ENCODE measurements around the gene PCDHGA1. TPM values are rescaled to one million over a fixed set of nuclear protein-coding genes. Genes with fewer than 3 reads are reported as not detected.
A peak's percentile ranks its signal among the peaks of the same experiment; 100 is the strongest.
"Not testable (repeated sequence)": the region's sequence is repeated elsewhere in the genome, so short reads cannot be mapped to it uniquely, and the experiment has no call there.

PCDHGA1 gene
- total RNA-seq, 1 donor from 2014 or later = 1.5 TPM

DNA sequence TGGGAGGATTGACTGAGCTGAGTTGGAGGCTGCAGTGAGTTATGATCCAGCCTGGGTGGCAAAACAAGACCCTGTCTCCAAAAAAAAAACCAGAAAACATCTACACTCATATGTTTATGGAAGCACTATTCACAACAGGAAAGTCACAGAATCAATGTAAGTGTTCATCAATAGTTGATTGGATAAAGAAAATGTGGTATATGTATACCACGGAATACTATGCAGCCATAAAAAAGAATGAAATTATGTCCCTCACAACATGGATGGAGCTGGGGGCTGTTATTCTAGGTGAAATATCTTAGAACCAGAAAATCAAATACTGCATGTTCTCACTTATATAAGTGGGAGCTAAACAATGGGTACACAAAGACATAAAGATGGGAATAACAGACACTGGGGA lies 23.7 kb upstream of the PCDHGA1 start:
- Histone ChIP-seq H3K27me3 (no peaks in the 10 kb centered on the region), H3K4me3 (no peak overlapping the region), H3K27ac (no peak overlapping the region), H3F3A (ENCODE audit: low read depth) (no peaks in the 10 kb centered on the region), H2AFZ (replicated peaks) (no peak overlapping the region), H3K36me3 (no peaks in the 10 kb centered on the region), H3K9ac (no peak overlapping the region), H3K79me2 (ENCODE audit: low read depth) (no peaks in the 10 kb centered on the region), H4K20me1 (ENCODE audit: low read depth) (no peaks in the 10 kb centered on the region), H3K4me1 (no peaks in the 10 kb centered on the region), H3K4me2 (no peak overlapping the region), H3K9me3 (ENCODE audit: low read depth) (no peaks in the 10 kb centered on the region)
- no peak for DNase-seq (ENCODE audit: low spot score)
- Mint-ChIP-seq H3K4me3 (no peak overlapping the region), H3K9me3 (peaks cover 81% of the 10 kb centered on the region), H3K4me1 (no peaks in the 10 kb centered on the region), H3K36me3 (peaks cover 44% of the 10 kb centered on the region), H3K27me3 (ENCODE audit: insufficient read depth, low read depth) (peaks cover 10% of the 10 kb centered on the region), H3K27ac (no peak overlapping the region)
- TF ChIP-seq EZH2phosphoT487 (IDR thresholded peaks at IDR 0.05) (no peak), EZH2 (IDR thresholded peaks at IDR 0.05) (no peak)
- TF ChIP-seq, protein P1, sequence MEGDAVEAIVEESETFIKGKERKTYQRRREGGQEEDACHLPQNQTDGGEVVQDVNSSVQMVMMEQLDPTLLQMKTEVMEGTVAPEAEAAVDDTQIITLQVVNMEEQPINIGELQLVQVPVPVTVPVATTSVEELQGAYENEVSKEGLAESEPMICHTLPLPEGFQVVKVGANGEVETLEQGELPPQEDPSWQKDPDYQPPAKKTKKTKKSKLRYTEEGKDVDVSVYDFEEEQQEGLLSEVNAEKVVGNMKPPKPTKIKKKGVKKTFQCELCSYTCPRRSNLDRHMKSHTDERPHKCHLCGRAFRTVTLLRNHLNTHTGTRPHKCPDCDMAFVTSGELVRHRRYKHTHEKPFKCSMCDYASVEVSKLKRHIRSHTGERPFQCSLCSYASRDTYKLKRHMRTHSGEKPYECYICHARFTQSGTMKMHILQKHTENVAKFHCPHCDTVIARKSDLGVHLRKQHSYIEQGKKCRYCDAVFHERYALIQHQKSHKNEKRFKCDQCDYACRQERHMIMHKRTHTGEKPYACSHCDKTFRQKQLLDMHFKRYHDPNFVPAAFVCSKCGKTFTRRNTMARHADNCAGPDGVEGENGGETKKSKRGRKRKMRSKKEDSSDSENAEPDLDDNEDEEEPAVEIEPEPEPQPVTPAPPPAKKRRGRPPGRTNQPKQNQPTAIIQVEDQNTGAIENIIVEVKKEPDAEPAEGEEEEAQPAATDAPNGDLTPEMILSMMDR (IDR thresholded peaks at IDR 0.05) = no peak

DNA sequence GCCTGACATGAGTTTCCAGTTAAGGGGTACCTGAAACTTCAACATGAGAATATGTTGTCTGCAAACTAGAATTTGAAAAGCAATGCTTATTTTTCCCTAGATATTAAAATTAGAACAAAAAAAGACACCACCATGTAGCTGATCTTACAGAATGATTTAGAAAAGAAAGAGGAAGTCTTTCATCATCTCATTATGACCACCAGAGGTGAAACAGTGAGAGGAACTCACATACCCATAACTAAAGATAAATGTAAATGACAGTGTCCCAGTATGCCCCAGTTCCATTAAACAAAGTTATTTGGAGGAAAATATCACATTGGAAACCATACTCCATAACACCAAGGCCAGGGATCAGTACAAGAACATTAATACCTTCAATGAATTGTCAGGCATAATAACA lies 16.6 kb upstream of the PCDHGA1 start:
- H3K36me3 Mint-ChIP-seq = peaks cover 74% of the 10 kb centered on the region
- no peaks in the 10 kb centered on the region for H3K4me1 Mint-ChIP-seq
- Histone ChIP-seq H3K4me3 (no peak overlapping the region), H3K4me1 (no peaks in the 10 kb centered on the region), H3K9me3 (ENCODE audit: low read depth) (peaks cover 14% of the 10 kb centered on the region), H3F3A (ENCODE audit: low read depth) (no peaks in the 10 kb centered on the region), H3K79me2 (ENCODE audit: low read depth) (peaks cover 48% of the 10 kb centered on the region), H3K36me3 (peaks cover 21% of the 10 kb centered on the region), H2AFZ (replicated peaks) (no peak overlapping the region), H3K9ac (no peak overlapping the region), H4K20me1 (ENCODE audit: low read depth) (no peaks in the 10 kb centered on the region), H3K27me3 (no peaks in the 10 kb centered on the region), H3K27ac (no peak overlapping the region), H3K4me2 (no peak overlapping the region)
- peaks cover 90% of the 10 kb centered on the region for H3K9me3 Mint-ChIP-seq
- no peak for TF ChIP-seq EZH2phosphoT487 (IDR thresholded peaks at IDR 0.05)
- TF ChIP-seq, protein P1 (IDR thresholded peaks at IDR 0.05) = no peak
- TF ChIP-seq EZH2 (IDR thresholded peaks at IDR 0.05) = no peak
- no peak overlapping the region for H3K27ac Mint-ChIP-seq
- DNase-seq (ENCODE audit: low spot score) = no peak
- H3K4me3 Mint-ChIP-seq = no peak overlapping the region
- H3K27me3 Mint-ChIP-seq (ENCODE audit: insufficient read depth, low read depth) = peaks cover 4% of the 10 kb centered on the region

DNA sequence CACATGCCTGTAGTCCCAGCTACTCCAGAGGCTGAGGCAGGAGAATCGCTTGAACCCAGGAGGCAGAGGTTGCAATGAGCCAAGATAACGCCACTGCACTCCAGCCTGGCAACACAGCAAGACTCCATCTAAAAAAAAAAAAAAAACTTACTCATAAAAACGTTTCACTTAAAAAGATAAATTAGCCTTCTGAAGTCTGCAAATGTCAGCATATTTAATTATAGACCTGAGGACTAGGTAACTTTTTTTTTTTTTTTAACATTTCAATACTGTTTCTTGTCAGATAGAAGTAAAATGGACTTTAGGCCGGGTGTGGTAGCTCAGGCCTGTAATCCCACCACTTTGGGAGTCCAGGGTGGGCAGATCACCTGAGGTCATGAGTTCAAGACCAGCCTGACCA lies 13.4 kb upstream of the PCDHGA1 start:
- peaks cover 26% of the 10 kb centered on the region for H3K9me3 ChIP-seq (ENCODE audit: low read depth)
- not testable (repeated sequence) for H3K27me3 Mint-ChIP-seq (ENCODE audit: insufficient read depth, low read depth); DNase-seq (ENCODE audit: low spot score); H3K4me3 Mint-ChIP-seq; H3K4me3 ChIP-seq; H3K27ac Mint-ChIP-seq; H4K20me1 ChIP-seq (ENCODE audit: low read depth); H3K27me3 ChIP-seq; H3K27ac ChIP-seq; H3K9ac ChIP-seq; H3K4me1 ChIP-seq; H2AFZ ChIP-seq (replicated peaks); H3K4me1 Mint-ChIP-seq; H3K4me2 ChIP-seq
- peaks cover 64% of the 10 kb centered on the region for H3K79me2 ChIP-seq (ENCODE audit: low read depth)
- peaks cover 33% of the 10 kb centered on the region for H3K36me3 ChIP-seq
- H3F3A ChIP-seq (ENCODE audit: low read depth) = peaks cover 17% of the 10 kb centered on the region
- Mint-ChIP-seq H3K9me3 (peaks cover 95% of the 10 kb centered on the region), H3K36me3 (peaks cover 76% of the 10 kb centered on the region)

DNA sequence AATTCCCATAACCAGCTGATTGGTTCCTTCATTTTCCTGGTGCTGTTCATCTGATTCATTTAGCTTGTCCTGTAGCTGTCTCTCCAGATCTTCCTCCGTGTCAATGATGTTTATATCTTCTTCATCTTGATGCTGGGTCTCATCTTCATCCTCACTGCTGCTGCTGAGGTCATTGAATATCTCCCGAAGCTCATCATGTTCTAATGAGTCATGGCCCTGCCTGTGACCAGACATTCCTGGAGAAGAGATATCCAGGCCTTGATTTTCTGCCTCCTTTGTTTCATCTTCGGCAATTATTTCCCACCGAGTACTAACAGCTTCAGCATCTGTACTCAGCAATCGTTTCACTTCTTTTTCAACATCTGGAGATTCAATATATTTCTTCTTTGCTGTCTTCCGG lies 11.1 kb upstream of the PCDHGA1 start:
- Histone ChIP-seq H3K36me3 (peaks cover 33% of the 10 kb centered on the region), H3K4me2 (no peak overlapping the region), H3K27ac (no peak overlapping the region), H3K27me3 (no peaks in the 10 kb centered on the region), H3K9me3 (ENCODE audit: low read depth) (peaks cover 26% of the 10 kb centered on the region), H3K4me1 (no peaks in the 10 kb centered on the region), H3K4me3 (peak overlapping the region; percentile 83), H3F3A (ENCODE audit: low read depth) (peaks cover 17% of the 10 kb centered on the region), H3K79me2 (ENCODE audit: low read depth) (peaks cover 45% of the 10 kb centered on the region), H3K9ac (no peak overlapping the region), H4K20me1 (ENCODE audit: low read depth) (no peaks in the 10 kb centered on the region), H2AFZ (replicated peaks) (no peak overlapping the region)
- Mint-ChIP-seq H3K4me1 (peaks cover 4% of the 10 kb centered on the region), H3K4me3 (peak overlapping the region; percentile 98), H3K36me3 (peaks cover 57% of the 10 kb centered on the region), H3K27ac (no peak overlapping the region), H3K9me3 (peaks cover 83% of the 10 kb centered on the region), H3K27me3 (ENCODE audit: insufficient read depth, low read depth) (peaks cover 8% of the 10 kb centered on the region)
- DNase-seq (ENCODE audit: low spot score) = no peak
- TF ChIP-seq EZH2phosphoT487 (IDR thresholded peaks at IDR 0.05) (no peak), EZH2 (IDR thresholded peaks at IDR 0.05) (no peak)
- TF ChIP-seq, protein P1 (IDR thresholded peaks at IDR 0.05) = no peak
